Measurements from ENCODE around the gene CYP4F2.
"Not testable (repeated sequence)": the region's sequence is repeated elsewhere in the genome, so short reads cannot be mapped to it uniquely, and the experiment has no call there.

CYP4F2 gene

DNA sequence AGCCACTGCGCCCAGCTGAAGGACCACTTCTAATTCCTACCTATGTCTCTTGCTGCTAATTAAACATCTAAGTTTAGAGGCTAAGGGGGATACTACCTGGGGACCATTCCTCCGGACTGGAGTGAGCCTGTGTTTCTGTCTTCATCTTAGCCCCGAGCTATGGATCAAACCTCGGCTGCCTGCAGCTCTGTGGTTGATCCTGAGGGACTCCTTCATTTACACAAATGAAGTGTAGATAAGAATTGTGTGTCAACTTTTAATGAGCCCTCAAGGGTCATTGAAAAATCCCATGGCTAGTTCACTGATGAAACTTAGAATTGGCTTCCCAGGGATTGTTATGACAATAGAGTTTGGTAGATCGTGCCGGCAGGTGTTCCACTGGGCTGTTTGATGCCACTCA lies 51.0 kb downstream of the CYP4F2 start:
- peaks cover 81% of the 10 kb centered on the region for H3K9me3 ChIP-seq (ENCODE audit: insufficient read depth, low read depth, low read length)
- WGBS: 68% methylated on average over 6 of the region's 6 CpGs

DNA sequence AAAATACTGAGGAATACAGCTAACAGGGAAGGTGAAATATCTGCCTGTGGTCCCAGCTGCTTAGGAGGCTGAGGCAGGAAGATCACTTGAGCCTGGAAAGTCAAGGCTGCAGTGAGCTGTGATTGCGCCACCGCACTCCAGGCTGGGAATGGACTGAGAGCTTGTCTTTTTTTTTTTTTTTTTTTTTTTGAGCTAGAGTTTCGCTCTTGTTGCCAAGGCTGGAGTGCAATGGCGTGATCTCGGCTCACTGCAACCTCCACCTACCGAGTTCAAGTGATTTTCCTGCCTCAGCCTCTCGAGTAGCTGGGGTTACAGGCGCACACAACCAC lies 54.0 kb downstream of the CYP4F2 start:
- not testable (repeated sequence) for H3K9ac ChIP-seq (ENCODE audit: low read depth, low read length); H3K27ac ChIP-seq (ENCODE audit: low read depth, low read length); H3K4me1 ChIP-seq (ENCODE audit: insufficient read depth, low read length); H3K27me3 ChIP-seq (ENCODE audit: insufficient read depth, low read length); H3K4me3 ChIP-seq (ENCODE audit: low read length); H3K36me3 ChIP-seq (ENCODE audit: insufficient read depth, low read length)
- peaks cover 74% of the 10 kb centered on the region for H3K9me3 ChIP-seq (ENCODE audit: insufficient read depth, low read depth, low read length)
- WGBS: 72% methylated on average over 8 of the region's 8 CpGs

More for the DNA sequence above, 51.0 kb downstream of the CYP4F2 start:
- Histone ChIP-seq H3K9ac (ENCODE audit: low read depth, low read length) (no peak overlapping the region), H3K4me3 (ENCODE audit: low read length) (no peak overlapping the region), H3K4me1 (ENCODE audit: insufficient read depth, low read length) (no peaks in the 10 kb centered on the region), H3K27me3 (ENCODE audit: insufficient read depth, low read length) (no peaks in the 10 kb centered on the region), H3K27ac (ENCODE audit: low read depth, low read length) (no peak overlapping the region), H3K36me3 (ENCODE audit: insufficient read depth, low read length) (no peaks in the 10 kb centered on the region)

DNA sequence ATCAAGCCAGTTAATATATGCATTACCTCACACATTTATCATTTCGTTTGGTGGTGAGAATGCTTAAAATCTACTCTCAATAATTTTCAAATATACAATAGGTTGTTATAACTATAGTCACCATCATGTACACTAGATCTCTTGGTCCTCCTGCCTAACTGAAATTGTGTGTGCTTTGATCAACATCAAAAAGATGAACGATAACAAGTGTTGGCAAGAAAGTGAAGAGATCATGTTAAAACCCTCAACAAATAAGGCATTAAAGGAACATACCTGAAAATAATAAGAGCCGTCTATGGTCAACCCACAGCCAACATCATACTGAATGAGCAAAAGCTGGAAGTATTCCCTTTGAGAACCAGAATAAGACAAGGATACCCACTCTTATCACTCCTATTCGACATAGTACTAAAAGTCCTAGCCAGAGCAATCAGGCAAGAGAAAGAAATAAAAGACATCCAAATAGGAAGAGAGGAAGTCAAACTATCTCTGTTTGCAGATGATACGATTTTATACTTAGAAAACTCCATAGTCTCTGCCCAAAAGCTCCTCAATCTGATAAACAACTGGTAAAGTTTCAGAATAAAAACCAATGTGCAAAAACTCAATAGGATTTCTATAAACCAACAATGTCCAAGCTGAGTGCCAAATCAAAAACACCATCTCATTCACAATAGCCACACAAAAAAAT lies 54.5 kb downstream of the CYP4F2 start:
- 82% methylated on average over 3 of the region's 5 CpGs for WGBS
- Histone ChIP-seq H3K27me3 (ENCODE audit: insufficient read depth, low read length) (no peaks in the 10 kb centered on the region), H3K9ac (ENCODE audit: low read depth, low read length) (no peak overlapping the region), H3K9me3 (ENCODE audit: insufficient read depth, low read depth, low read length) (peaks cover 76% of the 10 kb centered on the region), H3K27ac (ENCODE audit: low read depth, low read length) (no peak overlapping the region), H3K4me3 (ENCODE audit: low read length) (no peak overlapping the region), H3K4me1 (ENCODE audit: insufficient read depth, low read length) (no peaks in the 10 kb centered on the region), H3K36me3 (ENCODE audit: insufficient read depth, low read length) (no peaks in the 10 kb centered on the region)

DNA sequence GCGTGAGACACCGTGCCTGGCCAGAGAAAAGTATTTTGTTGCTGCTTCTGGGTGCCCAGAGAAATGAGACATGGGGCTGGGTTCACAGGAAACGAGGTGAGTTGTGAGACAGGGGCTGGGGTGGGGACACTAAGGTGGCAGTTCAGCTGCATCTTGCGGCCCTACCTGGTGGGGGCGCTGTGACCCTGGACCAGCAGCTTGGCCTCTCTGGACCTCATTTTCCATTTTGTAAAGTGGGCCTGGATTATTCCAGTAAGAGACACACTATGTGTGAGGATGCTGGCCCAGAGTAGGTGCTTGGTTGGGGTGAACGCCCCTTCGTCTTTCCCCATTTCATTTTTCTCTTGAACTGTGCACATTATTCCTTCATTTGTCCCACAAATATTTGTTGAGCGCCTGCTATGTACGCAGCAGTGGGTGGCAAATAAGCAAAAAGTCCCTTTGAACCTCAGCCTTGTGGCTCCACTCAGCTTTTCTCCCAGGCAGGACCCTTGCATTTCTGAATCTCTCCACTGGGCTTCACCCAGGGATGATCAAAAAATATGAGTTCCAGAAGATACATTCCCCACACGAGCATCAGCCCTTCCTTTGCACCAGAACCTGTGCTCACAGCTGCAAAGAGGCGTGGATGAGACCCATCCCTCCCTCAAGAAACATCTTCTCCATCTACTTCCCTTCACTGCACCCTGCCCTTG lies 55.9 kb downstream of the CYP4F2 start:
- Histone ChIP-seq H3K9me3 (ENCODE audit: insufficient read depth, low read depth, low read length) (peaks cover 76% of the 10 kb centered on the region), H3K27ac (ENCODE audit: low read depth, low read length) (no peak overlapping the region)

DNA sequence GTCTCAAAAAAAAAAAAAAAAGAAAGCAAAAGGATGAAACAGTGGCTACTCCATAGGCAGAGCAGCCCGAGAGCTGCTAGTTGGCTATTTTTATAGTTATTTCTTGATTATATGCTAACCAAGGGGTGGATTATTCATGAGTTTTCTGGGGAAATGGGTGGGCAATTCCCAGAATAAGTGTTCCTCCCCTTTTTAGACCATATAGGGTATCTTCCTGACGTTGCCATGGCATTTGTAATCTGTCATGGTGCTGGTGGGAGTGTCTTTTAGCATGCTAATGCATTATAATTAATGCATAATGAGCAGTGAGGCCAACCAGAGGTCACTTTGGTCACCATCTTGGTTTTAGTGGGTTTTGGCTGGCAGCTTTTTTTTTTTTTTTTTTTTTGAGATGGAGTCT lies 57.0 kb downstream of the CYP4F2 start:
- no peaks in the 10 kb centered on the region for H3K36me3 ChIP-seq (ENCODE audit: insufficient read depth, low read length)
- no peak overlapping the region for H3K4me3 ChIP-seq (ENCODE audit: low read length)
- H3K27me3 ChIP-seq (ENCODE audit: insufficient read depth, low read length): no peaks in the 10 kb centered on the region
- H3K27ac ChIP-seq (ENCODE audit: low read depth, low read length): no peak overlapping the region
- H3K9ac ChIP-seq (ENCODE audit: low read depth, low read length): no peak overlapping the region
- no peaks in the 10 kb centered on the region for H3K4me1 ChIP-seq (ENCODE audit: insufficient read depth, low read length)
- WGBS: 49% methylated on average over 2 of the region's 2 CpGs
- H3K9me3 ChIP-seq (ENCODE audit: insufficient read depth, low read depth, low read length): peaks cover 80% of the 10 kb centered on the region

More for the DNA sequence above, 55.9 kb downstream of the CYP4F2 start:
- Histone ChIP-seq H3K4me3 (ENCODE audit: low read length) (no peak overlapping the region), H3K9ac (ENCODE audit: low read depth, low read length) (no peak overlapping the region), H3K4me1 (ENCODE audit: insufficient read depth, low read length) (no peaks in the 10 kb centered on the region), H3K36me3 (ENCODE audit: insufficient read depth, low read length) (no peaks in the 10 kb centered on the region), H3K27me3 (ENCODE audit: insufficient read depth, low read length) (no peaks in the 10 kb centered on the region)
- WGBS: 76% methylated on average over 11 of the region's 11 CpGs

DNA sequence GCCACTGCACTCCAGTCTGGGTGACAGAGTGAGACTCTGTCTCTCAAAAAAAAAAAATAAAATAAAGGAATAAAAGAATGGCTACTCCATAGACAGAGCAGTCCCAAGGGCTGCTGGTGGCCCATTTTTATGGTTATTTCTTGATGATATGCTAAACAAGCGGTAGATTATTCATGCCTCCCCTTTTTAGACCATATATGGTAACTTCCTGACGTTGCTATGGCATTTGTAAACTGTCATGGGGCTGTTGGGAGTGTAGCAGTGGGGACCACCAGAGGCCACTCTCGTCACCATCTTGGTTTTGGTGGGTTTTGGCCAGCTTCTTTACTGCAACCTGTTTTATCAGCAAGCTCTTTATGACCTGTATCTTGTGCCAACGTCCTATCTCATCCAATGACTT lies 58.0 kb downstream of the CYP4F2 start:
- WGBS: 38% methylated on average over 4 of the region's 4 CpGs
- not testable (repeated sequence) for H3K9ac ChIP-seq (ENCODE audit: low read depth, low read length); H3K4me3 ChIP-seq (ENCODE audit: low read length); H3K36me3 ChIP-seq (ENCODE audit: insufficient read depth, low read length); H3K27me3 ChIP-seq (ENCODE audit: insufficient read depth, low read length); H3K27ac ChIP-seq (ENCODE audit: low read depth, low read length); H3K4me1 ChIP-seq (ENCODE audit: insufficient read depth, low read length)
- peaks cover 81% of the 10 kb centered on the region for H3K9me3 ChIP-seq (ENCODE audit: insufficient read depth, low read depth, low read length)

DNA sequence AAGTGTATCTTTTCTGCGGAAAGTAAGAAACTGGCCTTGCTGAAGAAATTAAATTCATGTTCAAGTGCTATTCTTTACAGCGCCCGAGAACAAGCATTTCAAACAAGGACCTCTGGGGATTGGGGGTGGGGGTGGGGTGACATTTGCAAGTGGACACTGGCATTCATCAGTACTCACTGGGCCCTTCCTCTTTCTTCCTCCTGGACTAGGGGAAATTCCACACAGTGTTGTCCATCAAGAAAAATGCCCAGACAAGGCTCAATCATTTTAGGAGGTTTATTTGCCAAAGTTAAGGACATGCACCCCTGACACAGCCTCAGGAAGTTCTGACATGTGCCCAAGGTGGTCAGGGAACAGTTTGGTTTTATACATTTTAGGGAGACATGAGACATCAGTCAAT lies 59.5 kb downstream of the CYP4F2 start:
- Histone ChIP-seq H3K36me3 (ENCODE audit: insufficient read depth, low read length) (no peaks in the 10 kb centered on the region), H3K9ac (ENCODE audit: low read depth, low read length) (no peak overlapping the region), H3K4me3 (ENCODE audit: low read length) (no peak overlapping the region), H3K27me3 (ENCODE audit: insufficient read depth, low read length) (no peaks in the 10 kb centered on the region), H3K4me1 (ENCODE audit: insufficient read depth, low read length) (no peaks in the 10 kb centered on the region), H3K9me3 (ENCODE audit: insufficient read depth, low read depth, low read length) (peaks cover 83% of the 10 kb centered on the region), H3K27ac (ENCODE audit: low read depth, low read length) (no peak overlapping the region)
- 94% methylated on average over 3 of the region's 3 CpGs for WGBS

DNA sequence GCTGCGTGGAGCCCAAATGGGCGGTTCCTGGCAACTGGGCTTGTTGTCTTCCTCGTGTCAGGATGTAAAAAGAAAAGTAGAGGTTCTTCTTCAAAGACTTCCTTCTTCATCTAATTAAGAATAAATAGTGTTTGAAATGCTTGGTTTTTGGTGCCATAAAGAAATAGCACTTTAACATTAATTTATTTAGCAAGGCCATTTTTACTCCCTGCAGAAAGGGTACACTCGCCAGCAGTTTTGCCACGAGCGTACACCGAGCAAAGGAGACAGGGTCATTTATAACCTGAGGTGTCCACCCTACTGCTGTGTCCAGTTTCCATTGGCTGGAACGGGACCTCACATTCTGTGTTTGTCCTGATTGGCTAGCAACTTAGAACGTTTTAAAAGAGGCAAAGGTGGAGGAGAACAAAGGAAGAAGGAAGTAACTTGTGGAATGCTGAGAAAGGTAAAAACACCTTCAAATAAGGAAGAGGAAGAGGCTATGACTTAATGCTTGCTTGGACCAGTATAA lies 60.6 kb downstream of the CYP4F2 start:
- Histone ChIP-seq H3K9ac (ENCODE audit: low read depth, low read length) (no peak overlapping the region), H3K36me3 (ENCODE audit: insufficient read depth, low read length) (no peaks in the 10 kb centered on the region), H3K27ac (ENCODE audit: low read depth, low read length) (no peak overlapping the region), H3K4me3 (ENCODE audit: low read length) (no peak overlapping the region), H3K27me3 (ENCODE audit: insufficient read depth, low read length) (no peaks in the 10 kb centered on the region), H3K9me3 (ENCODE audit: insufficient read depth, low read depth, low read length) (peaks cover 83% of the 10 kb centered on the region), H3K4me1 (ENCODE audit: insufficient read depth, low read length) (no peaks in the 10 kb centered on the region)
- 85% methylated on average over 8 of the region's 9 CpGs for WGBS

DNA sequence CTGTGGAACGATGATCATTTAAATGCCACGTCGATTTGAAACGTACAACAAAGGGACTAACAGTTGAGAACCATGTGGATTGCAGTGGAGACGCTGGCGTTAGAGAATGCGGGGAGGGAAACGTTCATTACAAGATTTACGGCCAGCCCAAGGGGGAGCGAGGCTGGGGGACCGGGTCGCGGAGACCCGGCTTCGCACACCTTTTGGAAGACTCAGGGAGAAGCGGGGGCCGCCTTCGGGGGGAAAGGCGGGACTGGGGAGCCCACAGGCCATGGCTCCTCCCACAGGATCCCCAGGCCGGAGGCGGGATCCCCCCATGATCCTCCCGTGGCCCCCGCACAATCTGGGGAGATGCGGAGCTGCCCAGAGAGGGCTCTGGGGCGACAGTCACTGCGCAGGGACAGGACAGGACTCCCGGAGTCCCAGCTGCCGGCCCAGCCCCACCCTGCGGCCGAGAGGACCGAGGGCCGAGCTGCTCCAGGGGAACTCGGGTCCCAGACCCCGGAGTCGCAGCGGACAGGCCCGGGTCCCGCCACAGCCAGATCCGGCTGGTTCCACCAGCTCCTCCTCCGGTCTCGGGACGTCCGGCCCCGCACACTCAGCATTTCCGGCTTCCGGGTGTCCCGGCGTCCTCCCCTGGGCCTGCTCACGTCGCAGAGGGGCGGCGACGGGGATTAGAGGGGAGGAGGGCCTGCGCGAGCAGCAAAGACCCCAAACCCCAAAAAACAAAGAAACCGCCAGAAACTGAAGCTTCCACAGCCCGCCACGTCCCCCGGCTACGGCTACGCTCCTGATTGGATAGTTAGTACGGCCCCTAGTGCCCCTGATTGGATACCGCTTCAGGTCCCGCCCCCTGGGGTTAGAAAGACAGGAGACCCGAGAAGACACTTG lies 61.3 kb downstream of the CYP4F2 start:
- Histone ChIP-seq H3K27me3 (ENCODE audit: insufficient read depth, low read length) (no peaks in the 10 kb centered on the region), H3K4me1 (ENCODE audit: insufficient read depth, low read length) (no peaks in the 10 kb centered on the region), H3K4me3 (ENCODE audit: low read length) (no peak overlapping the region), H3K9ac (ENCODE audit: low read depth, low read length) (no peak overlapping the region), H3K9me3 (ENCODE audit: insufficient read depth, low read depth, low read length) (peaks cover 84% of the 10 kb centered on the region), H3K27ac (ENCODE audit: low read depth, low read length) (no peak overlapping the region), H3K36me3 (ENCODE audit: insufficient read depth, low read length) (no peaks in the 10 kb centered on the region)
- 90% methylated on average over 64 of the region's 65 CpGs for WGBS

DNA sequence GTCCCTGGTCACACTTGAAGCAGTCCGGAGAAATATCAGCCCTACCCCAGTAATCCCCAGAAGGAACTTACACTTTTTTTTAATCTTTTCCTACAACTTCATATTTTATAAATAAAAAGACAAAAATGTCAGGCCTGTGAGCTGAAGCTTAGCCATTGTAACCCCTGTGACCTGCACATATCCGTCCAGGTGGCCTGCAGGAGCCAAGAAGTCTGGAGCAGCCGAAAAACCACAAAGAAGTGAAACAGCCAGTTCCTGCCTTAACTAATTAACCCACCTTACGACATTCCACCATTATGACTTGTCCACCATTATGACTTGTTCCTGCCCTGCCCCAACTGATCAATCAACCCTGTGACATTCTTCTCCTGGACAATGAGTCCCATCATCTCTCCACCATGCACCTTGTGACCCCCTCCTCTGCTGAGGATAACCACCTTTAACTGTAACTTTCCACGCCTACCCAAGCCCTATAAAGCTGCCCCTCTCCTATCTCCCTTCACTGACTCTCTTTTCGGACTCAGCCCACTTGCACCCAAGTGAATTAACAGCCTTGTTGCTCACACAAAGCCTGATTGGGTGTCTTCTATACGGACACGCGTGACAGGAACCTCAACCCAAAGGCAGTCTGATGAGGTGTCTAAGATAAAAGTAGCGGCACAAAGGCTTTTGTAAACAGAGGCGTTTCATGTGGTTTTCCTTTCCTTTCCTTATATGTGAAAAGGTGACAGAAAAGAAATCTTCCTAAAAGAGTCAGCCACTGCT lies 62.1 kb downstream of the CYP4F2 start:
- not testable (repeated sequence) for H3K9ac ChIP-seq (ENCODE audit: low read depth, low read length); H3K27ac ChIP-seq (ENCODE audit: low read depth, low read length); H3K4me3 ChIP-seq (ENCODE audit: low read length); H3K36me3 ChIP-seq (ENCODE audit: insufficient read depth, low read length); H3K27me3 ChIP-seq (ENCODE audit: insufficient read depth, low read length); H3K4me1 ChIP-seq (ENCODE audit: insufficient read depth, low read length)
- WGBS: 82% methylated on average over 11 of the region's 11 CpGs
- peaks cover 87% of the 10 kb centered on the region for H3K9me3 ChIP-seq (ENCODE audit: insufficient read depth, low read depth, low read length)

Data from HUES64 (cell line).